GM19372 (cell line): ENCODE results near the gene POLR2C.

Source experiments
- ATAC-seq: cut with Tn5 transposase; IDR thresholded peaks from one replicate; pipeline ENCODE4 v1.9.1; 2021; ENCODE audit warnings: mild to moderate bottlenecking, low read depth, moderate library complexity; ENCODE audit not compliant: unreplicated experiment

POLR2C gene

GRCh38 chr16:57517397-57518367, 55.2 kb downstream of the POLR2C start:
- ATAC-seq, result no peak

GRCh38 chr16:57518520-57518919, 56.0 kb downstream of the POLR2C start:
- ATAC-seq, result no peak

- ATAC-seq, result no peak
Measured at GRCh38 chr16:57518922-57519321, 56.4 kb downstream of the POLR2C start.

GRCh38 chr16:57519796-57520360, 57.4 kb downstream of the POLR2C start:
- peak; percentile 65 for ATAC-seq
